Right atrium auricular region (tissue), 2 donors: Measurements from ENCODE around the gene LRRC37B. TPM values are rescaled to one million over a fixed set of nuclear protein-coding genes. Genes with fewer than 3 reads are reported as not detected.
"Not testable (repeated sequence)": the region's sequence is repeated elsewhere in the genome, so short reads cannot be mapped to it uniquely, and the experiment has no call there.

Experiments used
- DNase-seq: peaks from one replicate; pipeline ENCODE4 v3.0.0-alpha.2; 2019; ENCODE audit warnings: low spot score
- H3K27ac ChIP-seq, 2 donors: fragments of 200-600 bp; sonication (generic); 1 replicate in 1 of 2; 2 replicates in 1 of 2; pipeline ENCODE4 v1.5.1; 2016 to 2019
- H3K27me3 ChIP-seq, 2 donors: fragments of 200-600 bp; sonication (generic); one replicate each; pipeline versions ENCODE4 v1.5.1 to v1.6.0; 2017 to 2019
- H3K36me3 ChIP-seq: fragments of 200-600 bp; sonication (generic); one replicate; pipeline ENCODE4 v1.5.1; 2016
- H3K4me1 ChIP-seq, 2 donors: fragments of 200-600 bp; sonication (generic); one replicate each; pipeline versions ENCODE4 v1.5.1 to v1.6.0; 2017 to 2019
- H3K4me3 ChIP-seq, 2 donors: fragments of 200-600 bp; sonication (generic); 1 replicate in 1 of 2; 2 replicates in 1 of 2; pipeline ENCODE4 v1.5.1; 2017 to 2019; ENCODE audit warnings: mild to moderate bottlenecking in 1 of 2, moderate library complexity in 1 of 2
- H3K9me3 ChIP-seq, 2 donors: fragments of 200-600 bp; sonication (generic); one replicate each; pipeline ENCODE4 v1.5.1; 2019
- total RNA-seq, 2 donors: library from RNA; depleted of rRNA; stranded (reverse); fragments of >200 nt; gene quantifications; one replicate each; pipeline ENCODE4 v1.1.0, GENCODE V29; 2016
- TF ChIP-seq, protein P1 (sequence below), 2 donors: fragments of 200-600 bp; sonication (generic); IDR thresholded peaks; one replicate each; pipeline ENCODE4 v1.5.1; 2019; ENCODE audit warnings: antibody characterized with exemption in 2 of 2

LRRC37B gene
- total RNA-seq, 2 donors from 2014 or later = 2.5 to 7.0 TPM

DNA sequence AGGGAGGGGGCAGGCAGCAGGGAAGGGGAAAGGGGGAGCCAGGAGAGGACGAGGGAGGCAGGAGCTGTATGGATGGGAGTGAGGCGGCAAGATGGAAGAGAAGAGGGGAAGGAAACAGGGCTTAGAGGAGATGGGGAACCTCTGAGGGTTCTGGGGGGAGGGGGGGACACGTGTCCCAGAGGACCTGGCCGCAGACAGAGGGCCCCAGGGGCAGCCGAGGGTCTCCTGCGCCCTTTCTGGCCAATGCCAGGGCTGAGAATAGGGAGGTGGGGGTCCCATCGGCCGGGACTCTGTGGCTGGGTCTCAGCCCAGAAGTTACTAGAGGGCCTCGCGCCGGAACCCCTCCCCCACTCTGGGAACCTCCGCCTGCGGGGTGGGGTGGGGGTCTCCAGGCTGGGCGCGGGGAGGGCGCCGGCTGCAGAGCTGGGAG lies 76.4 kb downstream of the LRRC37B start:
- H3K4me1 ChIP-seq, H3K36me3 ChIP-seq, H3K27me3 ChIP-seq, DNase-seq, H3K9me3 ChIP-seq: not testable (repeated sequence)
- peak overlapping the region in 1 of 2 donors; percentile 16 for H3K27ac ChIP-seq
- peak overlapping the region; percentile 50 to 63 for H3K4me3 ChIP-seq

DNA sequence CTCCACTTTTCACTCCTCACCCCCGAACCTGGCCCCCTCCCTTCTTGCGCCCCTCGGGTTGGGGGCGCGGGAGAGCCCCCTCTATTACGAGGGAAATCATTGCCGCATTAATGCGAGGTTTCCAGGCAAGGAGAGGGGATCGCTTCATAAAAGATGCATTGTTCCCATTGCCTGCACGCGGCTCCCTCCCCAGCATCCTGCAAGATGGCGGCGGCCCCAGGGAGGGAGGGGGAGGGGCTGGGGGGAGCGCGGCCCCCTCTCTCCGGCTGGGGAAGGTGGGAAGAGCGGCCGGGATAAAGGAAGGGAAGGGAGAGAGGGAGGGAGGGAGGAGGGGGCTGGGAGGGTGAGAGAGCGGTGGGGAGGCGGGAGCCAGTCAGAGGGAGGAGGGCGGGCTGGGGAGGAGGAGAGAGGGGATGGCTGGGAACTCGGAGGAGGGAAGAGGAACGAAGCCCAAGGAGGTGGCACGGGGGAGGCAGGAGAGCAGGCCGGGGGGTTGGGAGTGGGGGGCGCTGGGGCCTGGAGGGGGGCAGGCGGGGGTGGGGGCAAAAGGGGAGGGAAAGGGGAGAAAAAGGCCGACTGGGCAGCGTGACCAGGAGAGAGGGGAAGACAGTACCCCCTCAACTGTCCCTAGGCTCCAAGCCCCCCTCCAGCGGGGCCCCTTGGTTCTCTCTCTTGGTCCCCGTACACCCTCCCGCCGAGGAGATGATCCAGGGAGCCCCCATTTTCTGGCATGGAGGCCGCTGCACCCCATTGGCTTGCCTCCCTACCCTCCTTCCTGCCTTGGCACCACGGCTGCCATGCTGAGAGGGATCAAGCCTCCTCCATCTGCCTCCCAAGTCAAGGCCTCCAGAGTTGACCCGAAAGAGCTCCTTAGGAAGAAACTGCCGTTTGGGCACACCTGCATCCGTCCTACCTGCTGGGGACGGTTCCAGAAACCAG lies 77.1 kb downstream of the LRRC37B start:
- H3K9me3 ChIP-seq, H3K4me1 ChIP-seq, H3K36me3 ChIP-seq, H3K27me3 ChIP-seq, DNase-seq: not testable (repeated sequence)
- peak overlapping the region; percentile 50 to 63 for H3K4me3 ChIP-seq
- peak overlapping the region in 1 of 2 donors; percentile 16 for H3K27ac ChIP-seq

DNA sequence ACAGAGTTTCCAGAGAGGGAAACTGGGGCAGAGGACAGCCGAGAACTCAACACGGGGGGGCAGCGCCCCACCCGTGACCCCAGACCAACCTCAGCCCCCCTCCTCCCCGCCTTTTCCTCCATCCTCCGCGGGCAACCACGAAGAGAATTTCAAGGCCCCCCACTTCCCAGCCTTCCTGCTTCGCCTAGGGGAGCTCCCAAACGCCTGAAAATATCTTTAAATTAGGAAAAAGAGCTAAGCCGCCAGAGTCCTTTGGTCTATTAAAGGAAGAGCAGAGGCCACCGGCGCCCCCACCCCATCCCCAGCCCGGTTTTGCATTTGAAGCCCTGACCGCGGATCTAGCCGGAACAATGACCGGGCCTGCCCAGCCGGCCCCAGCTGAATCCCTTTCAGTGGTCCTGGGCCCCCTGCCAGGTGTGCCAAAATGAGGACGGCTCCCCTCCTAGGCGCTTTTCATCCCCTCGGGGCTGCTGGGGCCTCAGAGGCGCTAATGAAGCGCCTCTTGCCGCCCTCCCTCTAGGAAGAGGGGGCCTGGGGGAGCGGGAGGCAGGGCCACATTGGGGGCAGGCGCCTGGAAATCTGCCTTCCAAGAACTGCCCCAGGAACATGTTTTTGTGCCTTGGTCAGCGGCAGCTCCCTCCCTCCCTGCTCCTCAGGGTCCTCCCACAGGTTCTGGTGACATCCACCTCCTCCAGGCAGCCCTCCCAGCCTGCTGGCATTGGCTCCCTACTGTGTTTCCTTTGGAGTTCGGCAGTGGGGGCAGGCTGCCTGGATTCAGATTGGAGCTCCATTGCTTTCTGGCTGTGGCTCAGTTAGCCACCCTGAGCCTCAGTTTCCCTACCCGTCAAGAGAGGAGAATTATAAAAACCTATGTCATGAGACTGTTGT lies 78.0 kb downstream of the LRRC37B start:
- not testable (repeated sequence) for H3K27ac ChIP-seq, DNase-seq, H3K9me3 ChIP-seq, H3K27me3 ChIP-seq, H3K4me1 ChIP-seq, H3K36me3 ChIP-seq
- peak overlapping the region in 1 of 2 donors; percentile 21 for H3K4me3 ChIP-seq

DNA sequence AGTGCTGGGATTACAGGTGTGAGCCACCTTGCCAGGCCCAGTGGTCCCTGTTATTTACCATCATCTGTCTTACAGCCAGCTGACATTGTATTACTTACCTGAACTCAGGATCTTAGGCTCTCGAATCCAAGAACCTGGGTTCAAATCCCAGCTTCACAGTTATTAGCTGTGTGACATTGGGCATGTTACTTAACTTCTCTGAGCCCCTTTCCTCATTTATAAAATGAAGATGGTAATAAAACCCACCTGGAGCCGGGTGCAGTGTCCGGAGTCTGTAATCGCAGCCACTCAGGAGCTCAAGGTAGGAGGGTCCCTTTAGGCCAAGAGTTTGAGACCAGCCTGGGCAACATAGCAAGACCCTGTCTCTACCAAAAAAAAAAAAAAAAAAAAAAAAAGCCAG lies 79.7 kb downstream of the LRRC37B start:
- not testable (repeated sequence) for H3K4me3 ChIP-seq, H3K4me1 ChIP-seq, H3K27me3 ChIP-seq, H3K9me3 ChIP-seq, DNase-seq, H3K27ac ChIP-seq, H3K36me3 ChIP-seq

DNA sequence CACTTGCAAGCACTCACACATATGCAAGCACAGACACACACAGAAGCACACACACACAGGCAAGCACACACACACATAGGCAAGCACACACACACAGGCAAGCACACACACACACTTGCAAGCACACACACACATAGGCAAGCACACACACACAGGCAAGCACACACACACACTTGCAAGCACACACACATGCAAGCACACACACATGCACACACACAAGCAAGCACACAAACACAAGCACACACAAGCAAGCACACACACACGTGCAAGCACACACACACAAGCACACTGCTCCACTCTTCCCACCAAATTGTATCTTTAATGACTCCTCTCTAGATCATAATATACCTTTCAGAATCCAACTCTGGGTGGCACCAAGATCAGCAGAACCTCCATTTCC lies 84.9 kb downstream of the LRRC37B start:
- not testable (repeated sequence) for H3K27ac ChIP-seq, H3K4me1 ChIP-seq, H3K27me3 ChIP-seq, H3K9me3 ChIP-seq, H3K36me3 ChIP-seq, DNase-seq, H3K4me3 ChIP-seq

DNA sequence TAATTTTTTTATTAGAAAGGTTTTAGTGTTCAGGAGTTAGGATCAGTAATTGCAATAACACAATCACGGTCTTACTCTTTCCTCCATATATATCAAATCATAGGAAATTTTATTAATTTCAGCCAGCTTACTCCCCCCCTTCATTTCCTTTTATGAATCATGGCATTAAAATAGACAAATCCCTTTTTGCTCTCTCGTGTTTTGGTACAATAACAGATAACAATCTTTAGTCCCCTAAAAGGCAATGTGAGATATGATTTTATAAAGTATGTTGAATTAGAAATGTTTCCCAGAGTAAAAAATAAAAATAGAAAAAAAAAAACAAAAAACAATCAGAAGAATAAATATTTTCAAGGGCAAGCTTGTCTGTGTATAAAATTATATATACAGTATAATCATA lies 92.5 kb downstream of the LRRC37B start:
- no peak for DNase-seq
- H3K4me3 ChIP-seq = no peak overlapping the region
- no peaks in the 10 kb centered on the region for H3K36me3 ChIP-seq
- TF ChIP-seq, protein P1, sequence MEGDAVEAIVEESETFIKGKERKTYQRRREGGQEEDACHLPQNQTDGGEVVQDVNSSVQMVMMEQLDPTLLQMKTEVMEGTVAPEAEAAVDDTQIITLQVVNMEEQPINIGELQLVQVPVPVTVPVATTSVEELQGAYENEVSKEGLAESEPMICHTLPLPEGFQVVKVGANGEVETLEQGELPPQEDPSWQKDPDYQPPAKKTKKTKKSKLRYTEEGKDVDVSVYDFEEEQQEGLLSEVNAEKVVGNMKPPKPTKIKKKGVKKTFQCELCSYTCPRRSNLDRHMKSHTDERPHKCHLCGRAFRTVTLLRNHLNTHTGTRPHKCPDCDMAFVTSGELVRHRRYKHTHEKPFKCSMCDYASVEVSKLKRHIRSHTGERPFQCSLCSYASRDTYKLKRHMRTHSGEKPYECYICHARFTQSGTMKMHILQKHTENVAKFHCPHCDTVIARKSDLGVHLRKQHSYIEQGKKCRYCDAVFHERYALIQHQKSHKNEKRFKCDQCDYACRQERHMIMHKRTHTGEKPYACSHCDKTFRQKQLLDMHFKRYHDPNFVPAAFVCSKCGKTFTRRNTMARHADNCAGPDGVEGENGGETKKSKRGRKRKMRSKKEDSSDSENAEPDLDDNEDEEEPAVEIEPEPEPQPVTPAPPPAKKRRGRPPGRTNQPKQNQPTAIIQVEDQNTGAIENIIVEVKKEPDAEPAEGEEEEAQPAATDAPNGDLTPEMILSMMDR (IDR thresholded peaks at IDR 0.05) = no peak
- H3K4me1 ChIP-seq = no peaks in the 10 kb centered on the region
- H3K27ac ChIP-seq = no peak overlapping the region
- H3K27me3 ChIP-seq = no peaks in the 10 kb centered on the region
- H3K9me3 ChIP-seq = no peaks in the 10 kb centered on the region

DNA sequence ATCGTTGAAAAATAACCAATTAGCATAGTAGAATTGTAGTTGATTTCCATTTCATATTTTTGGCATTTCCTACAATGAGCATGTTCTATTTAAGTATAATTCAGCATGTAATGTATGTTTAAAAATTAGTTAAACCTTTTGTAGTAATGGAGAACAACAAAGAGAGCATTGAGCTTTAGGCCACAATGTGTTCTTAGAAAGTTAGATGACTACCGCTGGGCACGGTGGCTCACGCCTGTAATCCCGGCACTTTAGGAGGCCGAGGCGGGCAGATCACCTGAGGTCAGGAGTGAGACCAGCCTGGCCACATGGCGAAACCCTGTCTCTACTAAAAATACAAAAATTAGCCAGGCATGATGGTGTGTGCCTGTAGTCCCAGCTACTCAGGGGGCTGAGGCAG lies 93.1 kb downstream of the LRRC37B start:
- not testable (repeated sequence) for H3K27me3 ChIP-seq, H3K4me1 ChIP-seq, H3K36me3 ChIP-seq, H3K27ac ChIP-seq, DNase-seq, H3K4me3 ChIP-seq, H3K9me3 ChIP-seq

DNA sequence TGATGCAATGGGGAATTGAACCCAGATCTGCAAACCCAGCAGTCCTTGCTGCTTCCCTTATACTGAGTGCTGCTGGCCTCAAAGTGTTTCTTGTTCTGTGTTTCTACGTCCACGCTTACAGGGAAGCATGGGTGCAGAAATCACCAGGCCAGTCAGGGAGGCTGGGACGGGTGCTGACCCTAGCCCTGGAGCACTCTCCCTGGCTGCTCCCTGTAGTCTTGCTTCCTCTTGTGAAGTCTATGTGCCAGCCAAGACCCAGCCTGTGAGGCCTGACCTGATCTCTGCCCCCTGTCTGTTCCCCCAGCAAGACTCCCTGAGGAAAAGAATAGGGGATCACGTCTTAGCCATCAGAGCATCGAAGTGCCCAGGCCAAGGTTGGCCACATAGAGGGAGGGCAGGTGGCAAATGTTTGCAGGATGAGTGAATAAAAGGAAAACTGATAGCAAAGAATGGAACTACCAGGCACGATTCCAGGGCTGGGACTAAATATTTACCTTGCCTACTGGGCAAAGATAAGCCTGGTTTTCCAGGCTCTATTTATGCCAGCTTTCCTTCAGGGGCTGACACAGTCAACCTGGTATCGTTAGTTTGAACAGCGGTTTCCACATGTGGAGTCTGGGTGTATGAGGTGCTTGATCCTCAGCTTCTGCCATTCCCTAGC lies 93.9 kb downstream of the LRRC37B start:
- no peaks in the 10 kb centered on the region for H3K27me3 ChIP-seq
- no peaks in the 10 kb centered on the region for H3K36me3 ChIP-seq
- no peaks in the 10 kb centered on the region for H3K4me1 ChIP-seq
- H3K4me3 ChIP-seq = no peak overlapping the region
- TF ChIP-seq, protein P1 (IDR thresholded peaks at IDR 0.05) = no peak
- DNase-seq = no peak
- H3K27ac ChIP-seq = no peak overlapping the region
- H3K9me3 ChIP-seq = no peaks in the 10 kb centered on the region
